ENCODE data around the gene ADAM11.

DNA sequence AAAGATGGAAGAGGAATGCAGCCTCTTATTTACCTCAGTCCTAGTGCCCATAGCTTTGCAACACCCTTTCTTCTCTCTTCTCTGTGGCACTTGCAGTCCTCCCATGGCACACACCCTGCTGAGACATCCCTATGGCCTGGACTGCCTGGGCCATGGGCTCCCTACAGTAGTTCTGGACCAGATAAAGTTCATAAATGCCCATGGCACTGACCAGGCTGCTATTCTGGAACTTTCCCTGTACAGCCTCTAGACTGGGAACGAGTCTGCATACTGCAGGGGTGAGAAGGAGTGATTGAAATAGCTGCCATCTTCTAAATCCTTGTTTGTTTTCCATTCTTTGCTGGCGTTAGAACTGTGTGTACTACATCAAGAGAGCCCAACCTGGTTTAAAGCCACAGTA is 24.5 kb upstream of the ADAM11 start:
- TF ChIP-seq, protein P1, sequence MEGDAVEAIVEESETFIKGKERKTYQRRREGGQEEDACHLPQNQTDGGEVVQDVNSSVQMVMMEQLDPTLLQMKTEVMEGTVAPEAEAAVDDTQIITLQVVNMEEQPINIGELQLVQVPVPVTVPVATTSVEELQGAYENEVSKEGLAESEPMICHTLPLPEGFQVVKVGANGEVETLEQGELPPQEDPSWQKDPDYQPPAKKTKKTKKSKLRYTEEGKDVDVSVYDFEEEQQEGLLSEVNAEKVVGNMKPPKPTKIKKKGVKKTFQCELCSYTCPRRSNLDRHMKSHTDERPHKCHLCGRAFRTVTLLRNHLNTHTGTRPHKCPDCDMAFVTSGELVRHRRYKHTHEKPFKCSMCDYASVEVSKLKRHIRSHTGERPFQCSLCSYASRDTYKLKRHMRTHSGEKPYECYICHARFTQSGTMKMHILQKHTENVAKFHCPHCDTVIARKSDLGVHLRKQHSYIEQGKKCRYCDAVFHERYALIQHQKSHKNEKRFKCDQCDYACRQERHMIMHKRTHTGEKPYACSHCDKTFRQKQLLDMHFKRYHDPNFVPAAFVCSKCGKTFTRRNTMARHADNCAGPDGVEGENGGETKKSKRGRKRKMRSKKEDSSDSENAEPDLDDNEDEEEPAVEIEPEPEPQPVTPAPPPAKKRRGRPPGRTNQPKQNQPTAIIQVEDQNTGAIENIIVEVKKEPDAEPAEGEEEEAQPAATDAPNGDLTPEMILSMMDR (IDR thresholded peaks at IDR 0.05), result no peak
- no peak for TF ChIP-seq EP300 (IDR thresholded peaks at IDR 0.05)

Data from A549 (cell line).